Renal pelvis (tissue), 4 donors: ENCODE measurements around the gene DPP6. TPM values are rescaled to one million over a fixed set of nuclear protein-coding genes. Genes with fewer than 3 reads are reported as not detected.
"Not testable (repeated sequence)": the region's sequence is repeated elsewhere in the genome, so short reads cannot be mapped to it uniquely, and the experiment has no call there.

ENCODE experiments used
- DNase-seq: peaks from one replicate; pipeline ENCODE4 v3.0.0-alpha.2; 2013
- polyA plus RNA-seq, 3 donors: library from polyadenylated mRNA; unstranded; fragments of 120-200 nt; gene quantifications; one replicate each; pipeline ENCODE4 v1.2.1, GENCODE V29; 2013; ENCODE audit not compliant: insufficient read length in 3 of 3

DPP6 gene
- polyA plus RNA-seq, 3 donors, result 33.5 to 49.0 (median 44.4) TPM

- peak; percentile 86 for DNase-seq
Observed at GRCh38 chr7:154927624-154928125, 875.5 kb downstream of the DPP6 start.

- peak; percentile 97 for DNase-seq
Observed at GRCh38 chr7:154928136-154929005, 876.2 kb downstream of the DPP6 start.

- DNase-seq, result no peak
Observed at GRCh38 chr7:154929006-154929726, 877.0 kb downstream of the DPP6 start.

- no peak for DNase-seq
Observed at GRCh38 chr7:154931906-154932305, 879.7 kb downstream of the DPP6 start.

- not testable (repeated sequence) for DNase-seq
Observed at GRCh38 chr7:154934353-154934952, 882.3 kb downstream of the DPP6 start.

- no peak for DNase-seq
Observed at GRCh38 chr7:154937837-154938236, 885.6 kb downstream of the DPP6 start.

- no peak for DNase-seq
Observed at GRCh38 chr7:154942691-154943090, 890.5 kb downstream of the DPP6 start.
